CD4-positive, alpha-beta T cell treated with Interleukin-1 beta for 1 hour (primary cell): ENCODE results near the gene PTPRF.
"Not testable (repeated sequence)": the region's sequence is repeated elsewhere in the genome, so short reads cannot be mapped to it uniquely, and the experiment has no call there.

ENCODE experiments used
- DNase-seq, 2 donors: peaks; one replicate each; pipeline ENCODE4 v3.0.0-alpha.2; 2020 to 2022

The PTPRF gene

GRCh38 chr1:43639976-43640794 is 109.5 kb downstream of the PTPRF start:
- DNase-seq = no peak

GRCh38 chr1:43644558-43644957 is 113.9 kb downstream of the PTPRF start:
- DNase-seq = no peak

- DNase-seq = no peak
These were observed 114.8 kb downstream of the PTPRF start for GRCh38 chr1:43645461-43645860.

GRCh38 chr1:43647331-43647730 is 116.6 kb downstream of the PTPRF start:
- not testable (repeated sequence) for DNase-seq

- DNase-seq = no peak
These were observed 117.7 kb downstream of the PTPRF start for GRCh38 chr1:43648221-43648847.

- DNase-seq = no peak
These were observed 118.3 kb downstream of the PTPRF start for GRCh38 chr1:43648876-43649477.

GRCh38 chr1:43650310-43651085 is 119.8 kb downstream of the PTPRF start:
- peak; percentile 91 to 94 for DNase-seq

- DNase-seq = no peak
These were observed 120.5 kb downstream of the PTPRF start for GRCh38 chr1:43651188-43651587.

- no peak for DNase-seq
These were observed 121.2 kb downstream of the PTPRF start for GRCh38 chr1:43651902-43652301.

GRCh38 chr1:43653339-43653738 is 122.7 kb downstream of the PTPRF start:
- DNase-seq = no peak

- no peak for DNase-seq
These were observed 123.2 kb downstream of the PTPRF start for GRCh38 chr1:43653893-43654292.

GRCh38 chr1:43655953-43656352 is 125.3 kb downstream of the PTPRF start:
- no peak for DNase-seq

- no peak for DNase-seq
These were observed 128.8 kb downstream of the PTPRF start for GRCh38 chr1:43659212-43660166.

- DNase-seq = no peak
These were observed 129.7 kb downstream of the PTPRF start for GRCh38 chr1:43660355-43660754.

GRCh38 chr1:43664369-43664768 is 133.7 kb downstream of the PTPRF start:
- no peak for DNase-seq

- no peak for DNase-seq
These were observed 135.9 kb downstream of the PTPRF start for GRCh38 chr1:43666608-43667007.

- DNase-seq = no peak
These were observed 138.3 kb downstream of the PTPRF start for GRCh38 chr1:43668956-43669355.

GRCh38 chr1:43669878-43670277 is 139.2 kb downstream of the PTPRF start:
- no peak for DNase-seq

- no peak for DNase-seq
These were observed 140.5 kb downstream of the PTPRF start for GRCh38 chr1:43671193-43671592.

GRCh38 chr1:43671626-43672330 is 141.1 kb downstream of the PTPRF start:
- DNase-seq = no peak

GRCh38 chr1:43673261-43673660 is 142.6 kb downstream of the PTPRF start:
- no peak for DNase-seq
